Neuronal stem cell (in vitro differentiated cells): Measurements from ENCODE around the gene POU2F3.

ENCODE experiments used
- DNase-seq: peaks from one replicate; pipeline ENCODE4 v3.0.0-alpha.2; 2013; ENCODE audit warnings: low spot score
- H2AFZ ChIP-seq: one replicate; pipeline ENCODE4 v1.6.1; 2013; ENCODE audit warnings: mild to moderate bottlenecking, low read length, inconsistent platforms
- H2AK5ac ChIP-seq: 2 replicates; pipeline ENCODE4 v1.6.1; 2013; ENCODE audit warnings: low read depth, mild to moderate bottlenecking, inconsistent platforms, low read length, moderate library complexity, mixed read lengths
- H2BK120ac ChIP-seq: 2 replicates; pipeline ENCODE4 v1.6.1; 2013; ENCODE audit warnings: low read depth, mild to moderate bottlenecking, inconsistent platforms, low read length, moderate library complexity, mixed read lengths
- H2BK12ac ChIP-seq: one replicate; pipeline ENCODE4 v1.6.1; 2013; ENCODE audit warnings: low read length, inconsistent platforms
- H2BK15ac ChIP-seq: 2 replicates; pipeline ENCODE4 v1.6.1; 2013; ENCODE audit warnings: mild to moderate bottlenecking, low read length, inconsistent platforms, mixed read lengths
- H2BK5ac ChIP-seq: one replicate; pipeline ENCODE4 v1.6.1; 2013; ENCODE audit warnings: inconsistent platforms, mild to moderate bottlenecking, low read length, moderate library complexity
- H3K14ac ChIP-seq: one replicate; pipeline ENCODE4 v1.6.1; 2013; ENCODE audit warnings: low read length, inconsistent platforms
- H3K18ac ChIP-seq: 2 replicates; pipeline ENCODE4 v1.6.1; 2013; ENCODE audit warnings: low read length, inconsistent platforms
- H3K23ac ChIP-seq: 2 replicates; pipeline ENCODE4 v1.6.1; 2013; ENCODE audit warnings: low read depth, mild to moderate bottlenecking, mixed read lengths, low read length, inconsistent platforms; ENCODE audit not compliant: poor library complexity
- H3K27ac ChIP-seq: replicated peaks from 3 replicates; pipeline ENCODE4 v1.5.1; 2013; ENCODE audit warnings: low read length, inconsistent platforms
- H3K27me3 ChIP-seq, 3 experiments: 2 replicates each; pipeline ENCODE4 v1.6.1; 2013; ENCODE audit warnings: low read length in 3 of 3, mild to moderate bottlenecking in 2 of 3, inconsistent platforms in 1 of 3, low read depth in 1 of 3, mixed read lengths in 1 of 3, moderate library complexity in 1 of 3; ENCODE audit not compliant: control insufficient read depth in 3 of 3, insufficient read depth in 3 of 3
- H3K36me3 ChIP-seq, 2 donors: replicated peaks in 1 of 2; 2 replicates each; pipeline ENCODE4 v1.6.1; 2013; ENCODE audit warnings: low read length in 2 of 2; ENCODE audit not compliant: control insufficient read depth in 2 of 2, insufficient read depth in 2 of 2
- H3K4ac ChIP-seq: 2 replicates; pipeline ENCODE4 v1.6.1; 2013; ENCODE audit warnings: inconsistent platforms, mild to moderate bottlenecking, low read length, moderate library complexity
- H3K4me1 ChIP-seq, 2 donors: 1 replicate in 1 of 2; 2 replicates in 1 of 2; pipeline ENCODE4 v1.6.1; 2013; ENCODE audit warnings: low read length in 2 of 2, low read depth in 1 of 2; ENCODE audit not compliant: control insufficient read depth in 2 of 2, insufficient read depth in 1 of 2
- H3K4me2 ChIP-seq: one replicate; pipeline ENCODE4 v1.6.1; 2013; ENCODE audit warnings: mild to moderate bottlenecking, low read length, inconsistent platforms; ENCODE audit not compliant: insufficient read depth, poor library complexity, severe bottlenecking
- H3K4me3 ChIP-seq, 2 donors: 2 replicates each; pipeline ENCODE4 v1.5.1; 2013; ENCODE audit warnings: low read length in 2 of 2, mild to moderate bottlenecking in 2 of 2, inconsistent platforms in 1 of 2, moderate library complexity in 1 of 2
- H3K79me1 ChIP-seq: one replicate; pipeline ENCODE4 v1.6.1; 2013; ENCODE audit warnings: low read depth, mild to moderate bottlenecking, inconsistent platforms, low read length, moderate library complexity
- H3K9ac ChIP-seq: one replicate; pipeline ENCODE4 v1.6.1; 2013; ENCODE audit warnings: mild to moderate bottlenecking, low read depth, low read length, inconsistent platforms; ENCODE audit not compliant: poor library complexity
- H3K9me3 ChIP-seq, 2 donors: replicated peaks in 1 of 2; 2 replicates each; pipeline versions ENCODE3 to v1.6.1; 2013; ENCODE audit warnings: low read length in 2 of 2, mild to moderate bottlenecking in 2 of 2, inconsistent platforms in 1 of 2, low read depth in 1 of 2, mixed read lengths in 1 of 2, moderate library complexity in 1 of 2; ENCODE audit not compliant: control insufficient read depth in 2 of 2, insufficient read depth in 1 of 2
- H4K8ac ChIP-seq: one replicate; pipeline ENCODE4 v1.6.1; 2013; ENCODE audit warnings: low read depth, mild to moderate bottlenecking, inconsistent platforms, low read length, moderate library complexity
- H4K91ac ChIP-seq: one replicate; pipeline ENCODE4 v1.6.1; 2013; ENCODE audit warnings: low read length, low read depth, mild to moderate bottlenecking, inconsistent platforms; ENCODE audit not compliant: poor library complexity
- WGBS, 2 donors: extraction: QIAGEN DNeasy Blood & Tissue Kit; methylation state at CpG; one replicate each; pipeline ENCODE4 v1.1.7; 2013; ENCODE audit warnings: missing lambda C conversion rate in 2 of 2, mixed read lengths in 1 of 2; ENCODE audit not compliant: insufficient read length in 2 of 2, insufficient replicate concordance in 1 of 2; ENCODE audit errors: extremely low coverage in 2 of 2; 5-methylcytosine and 5-hydroxymethylcytosine counted together

Gene POU2F3

GRCh38 chr11:120335908-120336640 is 96.1 kb downstream of the POU2F3 start, which contains the start of gene ARHGEF12:
Gene ARHGEF12 (plus strand): TSS chr11:120336413. CDS start chr11:120337244, 831 bp downstream.
- H2BK120ac ChIP-seq = no peak within 1 kb of the TSS
- H3K4me3 ChIP-seq = peak within 1 kb of the TSS; percentile 88 to 91
- no peaks in the 10 kb centered on the region for H3K27me3 ChIP-seq
- H3K23ac ChIP-seq = peak within 1 kb of the TSS; percentile 71
- H4K91ac ChIP-seq = no peak within 1 kb of the TSS
- H3K79me1 ChIP-seq = no peaks in the 10 kb centered on the region
- peak within 1 kb of the TSS; percentile 96 for H3K18ac ChIP-seq
- H3K9ac ChIP-seq = peak within 1 kb of the TSS; percentile 82
- H4K8ac ChIP-seq = no peak within 1 kb of the TSS
- peak within 1 kb of the TSS; percentile 52 for H2BK12ac ChIP-seq
- H3K27ac ChIP-seq = peak within 1 kb of the TSS; percentile 86
- H3K4ac ChIP-seq = no peak within 1 kb of the TSS
- peaks cover 0 to 13% of the 10 kb centered on the region in 2 donors for H3K36me3 ChIP-seq
- no CpG with 5 or more reads among the region's 92 CpGs for WGBS, 2 donors
- H2BK5ac ChIP-seq = peak within 1 kb of the TSS; percentile 79
- no peak within 1 kb of the TSS for H3K14ac ChIP-seq
- peak within 1 kb of the TSS; percentile 98 for H2AFZ ChIP-seq
- peak within 1 kb of the TSS; percentile 85 for H3K4me2 ChIP-seq
- no peak within 1 kb of the TSS for H2AK5ac ChIP-seq
- H3K4me1 ChIP-seq = peaks cover 8 to 13% of the 10 kb centered on the region in 2 donors
- no peaks in the 10 kb centered on the region for H3K9me3 ChIP-seq
- H2BK15ac ChIP-seq = no peak within 1 kb of the TSS
- peak; percentile 95 for DNase-seq

- Histone ChIP-seq H3K23ac (peak overlapping the region; percentile 71), H2BK5ac (peak overlapping the region; percentile 79), H2AFZ (peak overlapping the region; percentile 98), H3K9me3 (no peaks in the 10 kb centered on the region), H3K4me2 (peak overlapping the region; percentile 85), H3K4me1 (peaks cover 8 to 13% of the 10 kb centered on the region in 2 donors), H4K91ac (no peak overlapping the region), H2BK120ac (no peak overlapping the region), H3K27me3 (no peaks in the 10 kb centered on the region), H3K18ac (peak overlapping the region; percentile 96), H4K8ac (no peak overlapping the region), H2AK5ac (no peak overlapping the region), H3K4ac (no peak overlapping the region), H3K9ac (peak overlapping the region; percentile 82), H2BK12ac (peak overlapping the region; percentile 52), H3K14ac (no peak overlapping the region), H3K4me3 (peak overlapping the region; percentile 88 to 91), H3K36me3 (peaks cover 0 to 6% of the 10 kb centered on the region in 2 donors), H3K79me1 (no peaks in the 10 kb centered on the region), H2BK15ac (no peak overlapping the region), H3K27ac (peak overlapping the region; percentile 86)
- DNase-seq = peak; percentile 23
- WGBS, 2 donors = no CpG with 5 or more reads among the region's 56 CpGs
Measured at GRCh38 chr11:120336641-120337354, 96.9 kb downstream of the POU2F3 start.

GRCh38 chr11:120337355-120338106 is 97.6 kb downstream of the POU2F3 start:
- no peak overlapping the region for H3K4ac ChIP-seq
- H3K14ac ChIP-seq = no peak overlapping the region
- H4K91ac ChIP-seq = no peak overlapping the region
- H2BK5ac ChIP-seq = no peak overlapping the region
- no peak overlapping the region for H2BK120ac ChIP-seq
- no peaks in the 10 kb centered on the region for H3K36me3 ChIP-seq
- H3K9ac ChIP-seq = peak overlapping the region; percentile 81
- peak overlapping the region; percentile 85 for H3K4me2 ChIP-seq
- H3K27me3 ChIP-seq = no peaks in the 10 kb centered on the region
- H3K9me3 ChIP-seq = peaks cover 0 to 6% of the 10 kb centered on the region in 2 donors
- no peak overlapping the region for H4K8ac ChIP-seq
- H2AFZ ChIP-seq = no peak overlapping the region
- no peak overlapping the region for H2BK15ac ChIP-seq
- H3K18ac ChIP-seq = peak overlapping the region; percentile 21
- peaks cover 8 to 13% of the 10 kb centered on the region in 2 donors for H3K4me1 ChIP-seq
- H2BK12ac ChIP-seq = no peak overlapping the region
- DNase-seq = no peak
- no CpG with 5 or more reads among the region's 18 CpGs for WGBS, 2 donors
- no peak overlapping the region for H3K27ac ChIP-seq
- no peak overlapping the region for H2AK5ac ChIP-seq
- no peaks in the 10 kb centered on the region for H3K79me1 ChIP-seq
- no peak overlapping the region for H3K23ac ChIP-seq
- peak overlapping the region; percentile 88 to 91 for H3K4me3 ChIP-seq
